H1 (cell line): Measurements from ENCODE around the gene VSNL1. TPM values are rescaled to one million over a fixed set of nuclear protein-coding genes. Genes with fewer than 3 reads are reported as not detected.

Experiments used
- CTCF ChIA-PET: fragments of 300-600 bp; sonication (Branson Sonifier 250); formaldehyde crosslinking; loops from one replicate; lab custom pipeline; 2021; ENCODE audit not compliant: partially characterized antibody; lab: Charles Lee
- POLR2A ChIA-PET: fragments of 300-600 bp; sonication (Branson Sonifier 250); formaldehyde crosslinking; loops from one replicate; lab custom pipeline; 2021; ENCODE audit warnings: inconsistent platforms; ENCODE audit not compliant: partially characterized antibody; lab: Charles Lee
- DNase-seq, 2 experiments: peaks; one replicate each; pipeline versions ENCODE4 v3.0.0 to v3.0.0-alpha.2; 2010 to 2022; ENCODE audit warnings: low spot score in 2 of 2, low read depth in 1 of 2, mixed read lengths in 1 of 2
- FAIRE-seq: peaks from 2 replicates; lab custom pipeline; 2011; peaks lifted over from hg19 to GRCh38; lab: Jason Lieb, UNC
- H2AFZ ChIP-seq: 2 replicates; pipeline ENCODE4 v1.8.1; 2012; ENCODE audit warnings: low read length, inconsistent platforms
- H2AK5ac ChIP-seq: 2 replicates; pipeline ENCODE4 v1.6.1; 2013; ENCODE audit warnings: low read depth, low read length
- H2BK120ac ChIP-seq: replicated peaks from 2 replicates; pipeline ENCODE3; 2013; ENCODE audit warnings: low read depth, low read length, inconsistent platforms
- H2BK12ac ChIP-seq: 2 replicates; pipeline ENCODE4 v1.6.1; 2013; ENCODE audit warnings: low read depth, low read length
- H2BK15ac ChIP-seq: 2 replicates; pipeline ENCODE4 v1.6.1; 2013; ENCODE audit warnings: low read length
- H2BK20ac ChIP-seq: 2 replicates; pipeline ENCODE4 v1.6.1; 2013; ENCODE audit warnings: low read length
- H2BK5ac ChIP-seq: 2 replicates; pipeline ENCODE4 v1.6.1; 2013; ENCODE audit warnings: low read depth, low read length
- H3K14ac ChIP-seq: 2 replicates; pipeline ENCODE4 v1.6.1; 2013; ENCODE audit warnings: inconsistent platforms; ENCODE audit not compliant: insufficient read length
- H3K18ac ChIP-seq: 2 replicates; pipeline ENCODE4 v1.6.1; 2013; ENCODE audit warnings: low read length; ENCODE audit errors: extremely low read depth
- H3K23ac ChIP-seq: 2 replicates; pipeline ENCODE4 v1.6.1; 2013; ENCODE audit warnings: inconsistent platforms; ENCODE audit not compliant: insufficient read length
- H3K23me2 ChIP-seq: 2 replicates; pipeline ENCODE4 v1.6.1; 2013; ENCODE audit warnings: low read depth, low read length
- H3K27ac ChIP-seq: 2 replicates; pipeline ENCODE4 v1.6.1; 2011; ENCODE audit warnings: low read depth, low read length, inconsistent platforms
- H3K27me3 ChIP-seq, 4 experiments: replicated peaks in 1 of 4; 1 replicate in 1 of 4; 2 replicates in 3 of 4; pipeline versions ENCODE4 v1.6.1 to v1.8.1; 2011 to 2013; ENCODE audit warnings: low read length in 3 of 4, mild to moderate bottlenecking in 3 of 4, inconsistent platforms in 2 of 4, mixed read lengths in 2 of 4, moderate library complexity in 1 of 4; ENCODE audit not compliant: control insufficient read depth in 3 of 4, insufficient read depth in 3 of 4; ENCODE audit errors: extremely low read depth in 1 of 4
- H3K36me3 ChIP-seq, 4 experiments: 2 replicates each; pipeline versions ENCODE4 v1.6.1 to v1.8.1; 2011 to 2013; ENCODE audit warnings: mild to moderate bottlenecking in 4 of 4, low read length in 3 of 4, moderate library complexity in 2 of 4, control low read depth in 1 of 4, inconsistent platforms in 1 of 4; ENCODE audit not compliant: insufficient read depth in 4 of 4, control insufficient read depth in 2 of 4
- H3K4ac ChIP-seq: replicated peaks from 2 replicates; pipeline ENCODE3; 2013; ENCODE audit warnings: low read length, low read depth, mixed read lengths, inconsistent platforms; ENCODE audit not compliant: insufficient read length
- H3K4me1 ChIP-seq, 4 experiments: replicated peaks in 1 of 4; 1 replicate in 1 of 4; 2 replicates in 3 of 4; pipeline versions ENCODE4 v1.6.1 to v1.8.1; 2011 to 2013; ENCODE audit warnings: low read length in 3 of 4, inconsistent platforms in 2 of 4, mixed read lengths in 1 of 4; ENCODE audit not compliant: insufficient read depth in 4 of 4, control insufficient read depth in 3 of 4
- H3K4me2 ChIP-seq, 2 experiments: 2 replicates each; pipeline versions ENCODE4 v1.6.1 to v1.8.1; 2011 to 2013; ENCODE audit warnings: low read depth in 2 of 2, low read length in 2 of 2, control low read depth in 1 of 2, inconsistent platforms in 1 of 2, mild to moderate bottlenecking in 1 of 2; ENCODE audit not compliant: insufficient read depth in 1 of 2
- H3K4me3 ChIP-seq, 4 experiments: fragments of 200-600, 300-600 bp in 1 of 4; sonication (generic), shearing (Covaris generic), sonication (Bioruptor Twin) in 1 of 4; 2 replicates each; pipeline versions ENCODE4 v1.5.1 to v1.8.1; 2011 to 2016; ENCODE audit warnings: low read length in 4 of 4, low read depth in 3 of 4, control low read depth in 2 of 4, inconsistent platforms in 2 of 4, mild to moderate bottlenecking in 2 of 4, mixed read lengths in 1 of 4, moderate library complexity in 1 of 4; ENCODE audit not compliant: insufficient read depth in 2 of 4; ENCODE audit errors: extremely low read depth in 1 of 4
- H3K56ac ChIP-seq: replicated peaks from 2 replicates; pipeline ENCODE3; 2013; ENCODE audit warnings: low read depth, mild to moderate bottlenecking, mixed read lengths, low read length, inconsistent platforms; ENCODE audit not compliant: insufficient read length
- H3K79me1 ChIP-seq: 2 replicates; pipeline ENCODE4 v1.6.1; 2013; ENCODE audit warnings: low read depth, low read length, control low read depth
- H3K79me2 ChIP-seq, 2 experiments: 2 replicates each; pipeline versions ENCODE4 v1.6.1 to v1.8.1; 2012 to 2013; ENCODE audit warnings: low read length in 2 of 2, mild to moderate bottlenecking in 2 of 2, inconsistent platforms in 1 of 2; ENCODE audit not compliant: insufficient read depth in 2 of 2, control insufficient read depth in 1 of 2
- H3K9ac ChIP-seq, 4 experiments: replicated peaks in 1 of 4; 1 replicate in 1 of 4; 2 replicates in 3 of 4; pipeline versions ENCODE4 v1.6.1 to v1.8.1; 2011 to 2013; ENCODE audit warnings: low read depth in 3 of 4, low read length in 3 of 4, control low read depth in 2 of 4, mild to moderate bottlenecking in 2 of 4, moderate library complexity in 2 of 4, inconsistent platforms in 1 of 4; ENCODE audit errors: extremely low read depth in 1 of 4
- H3K9me3 ChIP-seq, 2 experiments: 2 replicates each; pipeline versions ENCODE4 v1.6.1 to v1.8.1; 2012 to 2013; ENCODE audit warnings: mild to moderate bottlenecking in 2 of 2, moderate library complexity in 2 of 2, control low read depth in 1 of 2, inconsistent platforms in 1 of 2, low read depth in 1 of 2, low read length in 1 of 2, mixed read lengths in 1 of 2; ENCODE audit not compliant: insufficient read depth in 2 of 2
- H4K20me1 ChIP-seq, 2 experiments: replicated peaks in 1 of 2; 2 replicates each; pipeline versions ENCODE3 to v1.8.1; 2011 to 2013; ENCODE audit warnings: inconsistent platforms in 2 of 2, low read length in 2 of 2, mild to moderate bottlenecking in 1 of 2; ENCODE audit not compliant: insufficient read depth in 2 of 2, control insufficient read depth in 1 of 2
- H4K5ac ChIP-seq: 2 replicates; pipeline ENCODE4 v1.6.1; 2013; ENCODE audit warnings: low read length, low read depth, mixed read lengths, inconsistent platforms; ENCODE audit not compliant: insufficient read length
- H4K8ac ChIP-seq: 2 replicates; pipeline ENCODE4 v1.8.0; 2013; ENCODE audit warnings: mild to moderate bottlenecking, moderate library complexity, low read length, inconsistent platforms; ENCODE audit not compliant: insufficient read depth; ENCODE audit errors: extremely low read depth
- H4K91ac ChIP-seq: replicated peaks from 2 replicates; pipeline ENCODE3; 2013; ENCODE audit warnings: low read length, mixed read lengths, inconsistent platforms; ENCODE audit not compliant: insufficient read length
- ATF3 ChIP-seq: IDR thresholded peaks from 2 replicates; pipeline ENCODE4 v1.6.1; 2011; ENCODE audit warnings: low read depth, mild to moderate bottlenecking, low read length; ENCODE audit not compliant: insufficient read depth
- BACH1 ChIP-seq: IDR thresholded peaks from 2 replicates; pipeline ENCODE4 v1.6.1; 2012; ENCODE audit warnings: low read length, improper control_type of control experiment
- BRCA1 ChIP-seq: IDR thresholded peaks from 2 replicates; pipeline ENCODE4 v1.6.1; 2012; ENCODE audit warnings: low read depth, low read length, improper control_type of control experiment
- CBX8 ChIP-seq: fragments of 300-800, 300-1000 bp; sonication (generic); IDR thresholded peaks from 2 replicates; pipeline ENCODE4 v1.7.1; 2016; ENCODE audit warnings: low read depth, low read length, borderline replicate concordance
- CTBP2 ChIP-seq: IDR thresholded peaks from 2 replicates; pipeline ENCODE4 v1.7.0; 2011; ENCODE audit warnings: borderline replicate concordance, mild to moderate bottlenecking, moderate library complexity, mixed read lengths, low read length; ENCODE audit not compliant: insufficient read depth, insufficient read length
- EGR1 ChIP-seq: IDR thresholded peaks from 2 replicates; pipeline ENCODE4 v1.6.1; 2011; ENCODE audit warnings: low read depth, low read length, borderline replicate concordance
- GABPA ChIP-seq: IDR thresholded peaks from 2 replicates; pipeline ENCODE4 v1.6.1; 2011; ENCODE audit warnings: mild to moderate bottlenecking, low read length, moderate library complexity, borderline replicate concordance; ENCODE audit not compliant: insufficient read depth
- NANOG ChIP-seq: IDR thresholded peaks from 2 replicates; pipeline ENCODE4 v1.6.1; 2011; ENCODE audit warnings: low read length, low read depth, mild to moderate bottlenecking, inconsistent platforms; ENCODE audit not compliant: insufficient read depth, poor library complexity, severe bottlenecking
- ZNF274 ChIP-seq: IDR thresholded peaks from 2 replicates; pipeline ENCODE4 v1.7.0; 2012; ENCODE audit warnings: low read length, borderline replicate concordance; ENCODE audit errors: extremely low read depth
- WGBS, 2 experiments: shearing (Covaris generic) in 1 of 2; methylation state at CpG; one replicate each; pipeline versions ENCODE4 v1.1.6 to v1.1.7; 2013 to 2015; ENCODE audit warnings: low lambda C conversion rate in 2 of 2, mixed read lengths in 2 of 2, inconsistent platforms in 1 of 2, low coverage in 1 of 2, missing lambda C conversion rate in 1 of 2; ENCODE audit not compliant: insufficient replicate concordance in 2 of 2, insufficient coverage in 1 of 2, insufficient read length in 1 of 2; ENCODE audit errors: extremely low coverage in 1 of 2, missing lambda C conversion rate in 1 of 2; 5-methylcytosine and 5-hydroxymethylcytosine counted together
- polyA plus RNA-seq, 7 experiments: library from polyadenylated mRNA; depleted of rRNA in 3 of 7; stranded (reverse) in 5 of 7; unstranded in 2 of 7; fragments of >200 nt in 5 of 7; fragments of 200-250 nt in 2 of 7; gene quantifications; 1 replicate in 5 of 7; 2 replicates in 1 of 7; 4 replicates in 1 of 7; pipeline versions ENCODE4 v1.2.1 to v1.2.3, GENCODE V29; 2011 to 2013; ENCODE audit warnings: missing spikeins in 2 of 7, mixed read lengths in 2 of 7
- total RNA-seq: library from RNA; stranded (reverse); fragmentation: NEBNext Ultra II Directional; extraction: Animal tissue kit (Norgen Biotek cat#: 25700); gene quantifications from 2 replicates; pipeline ENCODE4 v1.2.1, GENCODE V29; 2021
- TF ChIP-seq, protein P1 (sequence below): IDR thresholded peaks from 2 replicates; pipeline ENCODE4 v1.6.1; 2012; ENCODE audit warnings: inconsistent platforms
- TF ChIP-seq, protein P2 (sequence below): IDR thresholded peaks from 2 replicates; pipeline ENCODE4 v1.6.1; 2011; ENCODE audit warnings: low read length, improper control_type of control experiment

VSNL1 gene
- total and polyA plus RNA-seq, 2 of the 8 experiments (the other 6 are each of a cell fraction or from before 2014, with no cell fraction given), result 49.4 to 108 TPM

DNA sequence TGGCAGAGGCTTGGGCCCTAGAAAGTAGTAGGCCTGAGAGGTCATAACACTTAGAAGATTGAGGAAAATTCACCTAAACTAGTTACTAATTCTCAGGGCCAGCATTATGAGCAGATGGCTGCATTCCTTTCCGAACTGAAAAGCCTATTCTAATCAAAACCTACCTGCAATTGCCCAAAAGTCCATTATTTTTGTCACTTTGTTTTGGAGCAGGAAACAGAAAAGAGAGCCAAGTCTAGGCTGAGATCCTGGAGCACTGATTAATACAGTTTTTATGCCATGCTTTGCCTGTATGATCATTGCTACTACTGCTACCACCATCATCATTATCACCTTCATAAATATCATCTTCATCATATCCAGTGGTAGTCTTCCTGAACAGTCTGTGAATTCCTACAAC lies 14.7 kb downstream of the VSNL1 start:
- FAIRE-seq (no peak), DNase-seq (no peak)
- H4K20me1 ChIP-seq, result no peaks in the 10 kb centered on the region
- ChIA-PET CTCF (no interaction called here), POLR2A (interaction anchor here (1.0 kb wide), 1 partner anchor 11 kb away, joined by 3 read pairs; no protein-coding TSS in a partner anchor)
- 81% methylated on average over 1 of the region's 1 CpG; no CpG with 5 or more reads in 1 of the 2 experiments for WGBS, 2 experiments
- H2AK5ac ChIP-seq, result no peak overlapping the region
- H2BK120ac ChIP-seq, result no peak overlapping the region
- no peak overlapping the region for H4K8ac ChIP-seq
- peaks cover 7 to 92% of the 10 kb centered on the region in 2 experiments for H3K79me2 ChIP-seq
- H3K4me3 ChIP-seq, result no peak overlapping the region
- H3K4ac ChIP-seq, result no peak overlapping the region
- H3K9ac ChIP-seq, result no peak overlapping the region
- no peak overlapping the region for H3K56ac ChIP-seq
- H2BK5ac ChIP-seq, result no peak overlapping the region
- no peak overlapping the region for H2BK20ac ChIP-seq
- H3K4me1 ChIP-seq, result peaks cover 4 to 17% (median 8%) of the 10 kb centered on the region in 4 experiments; a peak in 5 of 7 replicates
- no peak overlapping the region for H3K23ac ChIP-seq
- peaks cover 0 to 6% (median 2%) of the 10 kb centered on the region in 4 experiments; a peak in 2 of 8 replicates for H3K36me3 ChIP-seq
- H3K27me3 ChIP-seq, result no peaks in the 10 kb centered on the region
- no peak overlapping the region for H4K5ac ChIP-seq
- no peak overlapping the region for H4K91ac ChIP-seq
- no peaks in the 10 kb centered on the region for H3K23me2 ChIP-seq
- no peak overlapping the region for H3K18ac ChIP-seq
- no peak overlapping the region for H3K4me2 ChIP-seq
- peaks cover 2% of the 10 kb centered on the region; the same call in 1 of the 2 replicates for H3K79me1 ChIP-seq
- H3K27ac ChIP-seq, result no peak overlapping the region
- no peak overlapping the region for H2AFZ ChIP-seq
- no peaks in the 10 kb centered on the region for H3K9me3 ChIP-seq
- no peak overlapping the region for H2BK15ac ChIP-seq
- no peak overlapping the region for H3K14ac ChIP-seq
- no peak overlapping the region for H2BK12ac ChIP-seq
- TF ChIP-seq EGR1, result no peak
- TF ChIP-seq, protein P1, sequence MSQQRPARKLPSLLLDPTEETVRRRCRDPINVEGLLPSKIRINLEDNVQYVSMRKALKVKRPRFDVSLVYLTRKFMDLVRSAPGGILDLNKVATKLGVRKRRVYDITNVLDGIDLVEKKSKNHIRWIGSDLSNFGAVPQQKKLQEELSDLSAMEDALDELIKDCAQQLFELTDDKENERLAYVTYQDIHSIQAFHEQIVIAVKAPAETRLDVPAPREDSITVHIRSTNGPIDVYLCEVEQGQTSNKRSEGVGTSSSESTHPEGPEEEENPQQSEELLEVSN, result no peak
- no peak for TF ChIP-seq BRCA1
- no peak for TF ChIP-seq ATF3
- TF ChIP-seq NANOG, result no peak
- TF ChIP-seq CTBP2, result no peak
- no peak for TF ChIP-seq CBX8
- no peak for TF ChIP-seq BACH1
- TF ChIP-seq, protein P2, sequence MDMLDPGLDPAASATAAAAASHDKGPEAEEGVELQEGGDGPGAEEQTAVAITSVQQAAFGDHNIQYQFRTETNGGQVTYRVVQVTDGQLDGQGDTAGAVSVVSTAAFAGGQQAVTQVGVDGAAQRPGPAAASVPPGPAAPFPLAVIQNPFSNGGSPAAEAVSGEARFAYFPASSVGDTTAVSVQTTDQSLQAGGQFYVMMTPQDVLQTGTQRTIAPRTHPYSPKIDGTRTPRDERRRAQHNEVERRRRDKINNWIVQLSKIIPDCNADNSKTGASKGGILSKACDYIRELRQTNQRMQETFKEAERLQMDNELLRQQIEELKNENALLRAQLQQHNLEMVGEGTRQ, result no peak
- TF ChIP-seq ZNF274, result no peak
- no peak for TF ChIP-seq GABPA
